ENCODE data around the gene SLCO1C1.

The SLCO1C1 gene

GRCh38 chr12:20792971-20793370 is 97.8 kb downstream of the SLCO1C1 start:
- DNase-seq (ENCODE audit: low spot score) = no peak

- peak; percentile 34 for DNase-seq (ENCODE audit: low spot score)
These were observed 103.4 kb downstream of the SLCO1C1 start for GRCh38 chr12:20798554-20798953.

- DNase-seq (ENCODE audit: low spot score) = no peak
These were observed 105.0 kb downstream of the SLCO1C1 start for GRCh38 chr12:20800160-20800559.

GRCh38 chr12:20801035-20801434 is 105.9 kb downstream of the SLCO1C1 start:
- DNase-seq (ENCODE audit: low spot score) = no peak

All from RKO (cell line).